ENCODE results near the gene MCL1.

MCL1 gene

GRCh38 chr1:150551784-150552127 lies 27.7 kb downstream of the MCL1 start:
- H3K9ac ChIP-seq (ENCODE audit: low read depth, low read length, poor library complexity, severe bottlenecking), result no peak overlapping the region
- no peaks in the 10 kb centered on the region for H3K9me2 ChIP-seq (replicated peaks; ENCODE audit: low read depth, low read length)
- no peaks in the 10 kb centered on the region for H3K79me2 ChIP-seq (ENCODE audit: insufficient read depth, low read length)
- H2AFZ ChIP-seq (ENCODE audit: low read length), result no peak overlapping the region
- H3K36me3 ChIP-seq (ENCODE audit: insufficient read depth, low read length), result no peaks in the 10 kb centered on the region
- no peaks in the 10 kb centered on the region for H3K4me1 ChIP-seq (ENCODE audit: insufficient read depth, low read length, poor library complexity, severe bottlenecking)
- H3K4me2 ChIP-seq (ENCODE audit: low read depth, low read length, poor library complexity, severe bottlenecking), result no peak overlapping the region
- no peaks in the 10 kb centered on the region for H4K20me1 ChIP-seq (ENCODE audit: insufficient read depth, low read length, poor library complexity, severe bottlenecking)
- H3K4me3 ChIP-seq (ENCODE audit: low read length, poor library complexity, severe bottlenecking), result no peak overlapping the region
- H3K27me3 ChIP-seq (ENCODE audit: insufficient read depth, low read length, poor library complexity, severe bottlenecking), result no peaks in the 10 kb centered on the region
- H3F3A ChIP-seq (ENCODE audit: low read depth), result no peaks in the 10 kb centered on the region
- no peak for TF ChIP-seq EZH2phosphoT487 (IDR thresholded peaks at IDR 0.05; ENCODE audit: borderline replicate concordance)
- no peak for TF ChIP-seq CTCF (conservative IDR thresholded peaks at IDR 0.05; ENCODE audit: low read length)
- H3K9me3 ChIP-seq (ENCODE audit: insufficient read depth, low read depth, low read length), result no peaks in the 10 kb centered on the region

DNA sequence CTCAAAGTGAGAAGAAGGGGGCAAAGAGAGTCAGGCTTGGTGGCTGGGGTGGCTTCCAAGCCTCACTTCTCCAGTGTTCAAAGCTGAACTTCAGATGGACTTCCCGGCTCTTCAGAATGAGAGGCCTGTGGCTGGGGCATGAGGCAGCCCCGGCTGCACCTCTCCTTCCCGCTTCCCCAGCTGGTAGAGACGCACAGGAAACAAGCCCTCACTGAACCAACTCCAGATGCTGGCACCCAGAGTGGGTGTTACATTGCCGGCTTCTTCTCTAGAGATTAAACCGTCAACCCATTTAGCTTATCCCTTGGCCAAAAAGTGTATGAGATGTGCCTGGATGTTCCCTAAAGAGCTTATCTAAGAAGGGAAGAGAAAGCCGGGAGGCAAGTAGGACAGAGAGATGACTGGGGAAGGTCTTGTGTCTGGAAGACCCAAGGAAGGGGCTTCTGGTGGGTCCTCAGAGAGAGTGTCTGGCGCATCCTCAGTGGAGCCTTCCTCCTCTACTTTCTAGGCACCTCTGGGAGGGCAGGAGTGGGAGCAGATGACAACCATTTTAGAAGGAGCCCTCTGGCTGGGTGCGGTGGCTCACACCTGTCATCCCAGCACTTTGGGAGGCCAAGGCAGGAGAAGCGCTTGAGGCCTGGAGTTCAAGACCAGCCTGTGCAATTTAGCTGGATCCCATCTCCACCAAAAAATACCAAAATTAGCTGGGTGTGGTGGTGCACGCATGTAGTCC lies 28.2 kb downstream of the MCL1 start:
- no peak overlapping the region for H3K4me2 ChIP-seq (ENCODE audit: low read depth, low read length, poor library complexity, severe bottlenecking)
- H3K9me3 ChIP-seq (ENCODE audit: insufficient read depth, low read depth, low read length), result no peaks in the 10 kb centered on the region
- no peaks in the 10 kb centered on the region for H4K20me1 ChIP-seq (ENCODE audit: insufficient read depth, low read length, poor library complexity, severe bottlenecking)
- no peaks in the 10 kb centered on the region for H3K4me1 ChIP-seq (ENCODE audit: insufficient read depth, low read length, poor library complexity, severe bottlenecking)
- H3F3A ChIP-seq (ENCODE audit: low read depth), result no peaks in the 10 kb centered on the region
- H3K36me3 ChIP-seq (ENCODE audit: insufficient read depth, low read length), result no peaks in the 10 kb centered on the region
- no peak overlapping the region for H3K9ac ChIP-seq (ENCODE audit: low read depth, low read length, poor library complexity, severe bottlenecking)
- no peaks in the 10 kb centered on the region for H3K79me2 ChIP-seq (ENCODE audit: insufficient read depth, low read length)
- H3K9me2 ChIP-seq (replicated peaks; ENCODE audit: low read depth, low read length), result no peaks in the 10 kb centered on the region
- no peaks in the 10 kb centered on the region for H3K27me3 ChIP-seq (ENCODE audit: insufficient read depth, low read length, poor library complexity, severe bottlenecking)
- H3K4me3 ChIP-seq (ENCODE audit: low read length, poor library complexity, severe bottlenecking), result no peak overlapping the region
- no peak overlapping the region for H2AFZ ChIP-seq (ENCODE audit: low read length)
- TF ChIP-seq EZH2phosphoT487 (IDR thresholded peaks at IDR 0.05; ENCODE audit: borderline replicate concordance) (no peak), CTCF (conservative IDR thresholded peaks at IDR 0.05; ENCODE audit: low read length) (no peak)

DNA sequence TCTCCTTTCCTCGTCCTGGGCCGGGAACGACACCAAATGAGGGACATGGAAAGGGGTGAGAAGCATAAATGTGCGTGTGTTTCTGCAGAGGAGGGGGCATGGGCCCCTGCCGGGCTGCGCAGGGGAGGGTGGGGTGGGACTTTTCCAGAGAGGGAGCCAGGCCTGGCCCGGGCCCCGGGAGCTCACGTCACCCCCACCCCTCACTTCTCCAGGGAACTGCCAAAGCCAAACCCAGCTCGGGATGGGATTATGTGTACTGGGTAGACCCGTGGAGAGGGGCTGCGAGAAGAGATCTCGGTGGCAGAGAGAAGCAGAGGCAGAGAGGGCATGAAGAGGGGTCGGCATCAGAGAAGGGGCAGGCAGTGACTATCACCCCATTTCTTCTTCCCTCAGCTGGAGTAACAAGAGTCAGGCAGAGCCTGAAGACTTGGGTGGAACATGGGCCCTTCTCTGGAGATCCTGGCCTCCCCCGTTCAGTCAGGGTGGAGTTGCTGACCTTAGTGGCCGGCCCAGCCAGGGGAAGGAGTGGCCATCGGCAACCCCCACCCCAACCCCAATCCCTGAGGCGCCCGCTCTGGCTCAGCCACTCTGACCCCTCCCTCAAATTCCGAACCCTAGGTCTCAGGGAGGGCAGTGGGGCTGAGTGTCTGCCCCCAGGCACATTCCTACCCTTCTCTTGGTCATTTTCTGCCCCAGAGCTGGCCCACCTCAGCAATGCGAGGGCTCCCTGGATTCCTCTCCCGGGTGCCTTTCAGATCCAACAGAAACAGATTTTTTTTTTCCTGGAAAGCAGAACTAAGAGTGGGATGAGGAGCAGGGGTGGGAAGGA lies 29.0 kb downstream of the MCL1 start:
- H3K9ac ChIP-seq (ENCODE audit: low read depth, low read length, poor library complexity, severe bottlenecking), result no peak overlapping the region
- no peak for TF ChIP-seq CTCF (conservative IDR thresholded peaks at IDR 0.05; ENCODE audit: low read length)
- no peak for TF ChIP-seq EZH2phosphoT487 (IDR thresholded peaks at IDR 0.05; ENCODE audit: borderline replicate concordance)
- no peak overlapping the region for H2AFZ ChIP-seq (ENCODE audit: low read length)

More for the DNA sequence above, 29.0 kb downstream of the MCL1 start:
- no peaks in the 10 kb centered on the region for H4K20me1 ChIP-seq (ENCODE audit: insufficient read depth, low read length, poor library complexity, severe bottlenecking)
- no peaks in the 10 kb centered on the region for H3K79me2 ChIP-seq (ENCODE audit: insufficient read depth, low read length)
- no peaks in the 10 kb centered on the region for H3F3A ChIP-seq (ENCODE audit: low read depth)
- no peaks in the 10 kb centered on the region for H3K4me1 ChIP-seq (ENCODE audit: insufficient read depth, low read length, poor library complexity, severe bottlenecking)
- H3K4me3 ChIP-seq (ENCODE audit: low read length, poor library complexity, severe bottlenecking), result no peak overlapping the region
- no peak overlapping the region for H3K4me2 ChIP-seq (ENCODE audit: low read depth, low read length, poor library complexity, severe bottlenecking)
- no peaks in the 10 kb centered on the region for H3K9me3 ChIP-seq (ENCODE audit: insufficient read depth, low read depth, low read length)
- no peaks in the 10 kb centered on the region for H3K9me2 ChIP-seq (replicated peaks; ENCODE audit: low read depth, low read length)
- no peaks in the 10 kb centered on the region for H3K36me3 ChIP-seq (ENCODE audit: insufficient read depth, low read length)
- H3K27me3 ChIP-seq (ENCODE audit: insufficient read depth, low read length, poor library complexity, severe bottlenecking), result no peaks in the 10 kb centered on the region
